H4 (cell line): ENCODE data around the gene LDLRAD4. TPM values are rescaled to one million over a fixed set of nuclear protein-coding genes. Genes with fewer than 3 reads are reported as not detected.

Source experiments
- DNase-seq: peaks from one replicate; pipeline ENCODE4 v3.0.0-alpha.2; 2015; ENCODE audit warnings: low spot score
- total RNA-seq: library from RNA; depleted of rRNA; stranded (reverse); fragments of >200 nt; shearing (Covaris generic); gene quantifications from 2 replicates; pipeline ENCODE4 v1.2.3, GENCODE V29; 2014

The LDLRAD4 gene
- total RNA-seq, 1 experiment from 2014 or later = 6.9 TPM

DNA sequence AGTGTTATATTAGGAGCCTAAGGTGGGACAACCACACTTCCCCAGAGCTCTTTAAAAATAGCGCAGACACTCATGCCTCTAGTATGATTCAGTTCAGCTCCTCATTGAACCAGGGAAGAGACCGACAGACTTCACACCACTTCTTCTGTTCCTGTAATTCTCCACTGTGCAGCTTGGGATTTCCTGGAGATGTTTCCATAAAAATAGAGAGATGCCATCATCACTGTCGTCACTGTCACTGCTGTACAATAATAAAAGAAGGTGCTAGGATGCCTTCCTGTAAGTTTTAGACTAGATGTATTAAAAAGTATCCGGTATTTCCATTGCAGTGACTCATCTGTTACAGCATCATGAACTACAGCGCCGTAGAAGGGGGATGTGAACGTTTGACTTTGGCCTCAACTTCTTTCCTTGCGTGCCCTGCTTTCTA, 396.9 kb downstream of the LDLRAD4 start:
- DNase-seq = no peak

DNA sequence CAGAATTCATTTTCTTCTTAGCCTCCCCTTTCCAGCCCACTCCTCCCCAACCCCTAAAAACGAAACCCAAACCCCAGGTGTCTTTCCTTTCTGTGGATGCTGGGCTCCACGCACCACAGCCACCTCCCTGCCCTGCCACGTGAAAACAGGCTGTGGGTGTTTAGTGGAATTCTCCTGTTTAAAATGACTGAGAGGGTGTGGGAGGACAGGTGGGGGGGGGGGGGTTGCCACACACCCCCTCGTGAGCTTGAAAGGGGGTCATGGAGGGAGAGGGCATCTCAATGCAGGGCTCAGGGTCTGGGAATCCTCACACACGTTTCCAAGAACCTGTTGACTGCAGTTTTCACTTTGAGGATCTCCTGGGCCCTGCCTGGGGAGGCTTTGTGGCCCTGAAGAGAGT, 397.5 kb downstream of the LDLRAD4 start:
- no peak for DNase-seq

DNA sequence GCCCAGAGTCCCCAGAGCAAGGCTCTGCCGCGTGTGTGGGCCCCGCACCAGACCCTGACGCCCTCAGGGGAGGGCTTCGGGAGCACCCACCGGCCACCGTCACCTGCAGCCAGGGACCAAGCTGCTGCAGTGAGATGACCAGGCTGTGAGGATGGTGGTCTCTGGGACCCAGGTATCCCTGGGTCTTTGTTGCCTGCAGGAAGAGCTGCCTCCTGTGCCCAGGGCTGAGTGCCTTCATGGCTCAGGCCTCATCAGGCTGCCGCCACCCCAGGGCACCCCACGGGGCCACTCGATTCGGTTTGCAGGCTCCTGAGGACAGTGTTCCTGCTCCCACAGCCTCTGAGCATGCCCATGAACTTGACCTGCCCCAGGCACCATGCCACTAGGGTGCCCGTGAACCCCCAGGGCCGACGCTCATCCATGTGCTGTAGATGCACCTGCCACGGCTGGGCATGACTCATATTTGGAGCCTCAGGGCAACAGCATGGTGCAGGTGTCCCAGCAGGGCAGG, 398.0 kb downstream of the LDLRAD4 start:
- DNase-seq = no peak

DNA sequence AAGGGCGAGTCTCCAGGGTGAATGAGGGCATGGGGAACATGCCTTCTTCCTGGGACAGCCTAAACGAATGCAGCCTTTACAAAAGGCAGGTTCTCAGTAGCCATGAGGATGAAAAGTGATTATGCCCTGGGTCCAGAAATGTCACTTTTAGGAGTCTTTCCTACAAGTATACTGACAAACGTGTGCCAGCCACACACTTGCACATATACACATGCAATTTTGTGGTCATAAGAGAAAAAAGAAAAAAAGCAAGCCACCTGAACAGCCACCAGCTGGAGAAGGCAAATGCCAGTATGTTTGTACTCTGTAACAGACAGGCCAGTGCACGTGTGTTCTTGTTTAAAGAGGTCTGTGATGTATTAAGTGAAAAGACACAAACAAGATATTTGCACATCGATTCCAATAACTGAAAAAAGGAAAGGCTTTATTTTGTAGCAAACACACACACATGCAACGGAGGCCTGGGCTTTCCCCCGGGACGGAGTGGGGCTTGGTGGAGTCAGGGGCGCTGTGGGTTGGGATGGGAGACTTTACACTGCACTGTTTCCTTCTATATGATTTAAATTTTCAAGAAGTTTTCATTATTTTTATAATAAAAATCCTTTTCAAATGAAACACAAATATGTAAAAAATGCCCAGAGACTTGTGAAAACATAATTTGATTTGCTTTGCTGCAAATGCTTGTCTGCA, 399.4 kb downstream of the LDLRAD4 start:
- no peak for DNase-seq

DNA sequence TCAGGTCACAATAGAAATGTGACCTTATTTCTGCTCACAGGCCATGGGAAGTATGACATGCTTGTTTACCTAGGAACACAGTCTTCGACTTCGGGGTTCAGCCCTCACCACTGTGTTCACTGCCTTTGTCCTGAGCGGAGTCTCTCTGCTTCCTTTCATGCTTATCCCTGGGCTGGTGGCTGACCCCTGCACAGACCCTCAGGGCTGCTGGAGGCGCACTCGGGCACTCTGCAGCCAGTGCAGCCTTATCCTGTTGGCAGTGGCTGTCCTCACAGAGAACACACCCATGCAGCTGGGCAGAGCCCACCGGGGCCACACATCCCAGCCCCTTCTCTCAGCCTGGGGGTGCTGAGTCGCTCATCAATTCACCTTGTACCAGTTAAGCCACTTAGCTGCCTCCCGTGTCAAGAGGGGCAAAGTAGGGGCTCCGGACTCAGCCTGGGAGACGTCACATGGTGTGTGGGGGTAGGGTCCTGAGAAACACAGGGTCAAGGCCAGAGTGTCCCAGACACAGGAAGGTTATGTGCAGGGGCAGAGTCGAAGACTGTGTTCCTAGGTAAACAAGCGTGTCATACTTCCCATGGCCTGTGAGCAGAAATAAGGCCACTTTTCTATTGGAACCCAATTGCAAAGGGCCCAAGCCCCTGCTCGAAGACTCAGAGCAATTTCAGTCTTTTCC, 400.3 kb downstream of the LDLRAD4 start:
- DNase-seq = no peak

DNA sequence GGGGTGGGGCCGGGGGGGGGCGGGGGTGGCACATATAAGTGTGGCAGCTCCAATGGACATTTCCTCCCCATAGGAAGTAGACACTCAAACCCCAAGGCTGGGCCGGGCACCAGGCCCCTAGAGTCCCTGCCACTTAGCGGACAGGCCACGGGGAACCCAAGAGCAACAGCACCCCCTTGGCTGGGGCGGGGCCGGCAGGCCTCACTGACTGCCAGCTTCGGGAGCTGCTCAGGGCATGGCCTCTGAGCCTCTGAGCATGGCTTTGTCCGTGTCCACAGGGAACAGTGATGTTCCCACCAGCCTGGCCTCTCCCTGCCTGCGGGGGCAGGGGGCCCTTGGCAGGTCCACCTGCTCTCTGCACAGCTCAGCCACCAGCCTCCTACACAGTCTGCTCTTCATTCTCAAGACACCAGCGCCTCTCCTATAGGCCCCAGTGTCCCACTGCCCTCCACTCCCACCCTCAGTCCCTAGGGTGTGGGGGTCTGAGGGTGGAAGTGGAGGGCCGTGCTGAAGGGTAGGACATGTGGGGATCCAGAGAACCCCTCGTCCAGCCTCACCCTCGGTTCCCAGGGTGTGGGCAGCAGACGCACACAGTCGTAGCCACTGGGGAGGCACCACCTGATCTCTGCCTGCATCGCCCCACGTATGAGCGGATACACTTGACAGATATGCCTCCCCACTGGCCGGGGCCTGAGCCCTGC, 401.1 kb downstream of the LDLRAD4 start:
- no peak for DNase-seq

DNA sequence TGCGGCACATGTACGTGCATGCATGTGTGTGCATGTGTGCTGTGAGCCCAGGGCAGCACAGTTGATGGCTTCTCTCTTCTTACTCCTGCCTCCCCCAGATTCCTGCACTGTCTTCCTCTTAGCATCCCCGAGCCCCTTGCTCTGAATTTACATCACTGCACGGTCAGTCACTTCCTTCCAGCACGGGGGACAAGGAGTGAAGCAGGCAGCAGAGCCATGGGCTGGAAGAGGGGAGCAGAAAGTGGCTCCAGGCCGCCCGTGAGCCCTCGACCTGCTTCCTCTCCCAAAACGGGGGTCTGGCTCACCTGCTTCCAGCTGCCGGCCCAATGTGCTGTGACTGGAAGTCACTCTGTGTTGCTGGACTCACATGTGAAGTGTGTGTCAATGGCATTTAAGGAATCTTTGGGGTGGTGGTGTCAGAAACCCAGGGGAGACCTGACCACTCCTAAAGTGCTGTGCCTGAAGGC, 401.7 kb downstream of the LDLRAD4 start:
- no peak for DNase-seq

DNA sequence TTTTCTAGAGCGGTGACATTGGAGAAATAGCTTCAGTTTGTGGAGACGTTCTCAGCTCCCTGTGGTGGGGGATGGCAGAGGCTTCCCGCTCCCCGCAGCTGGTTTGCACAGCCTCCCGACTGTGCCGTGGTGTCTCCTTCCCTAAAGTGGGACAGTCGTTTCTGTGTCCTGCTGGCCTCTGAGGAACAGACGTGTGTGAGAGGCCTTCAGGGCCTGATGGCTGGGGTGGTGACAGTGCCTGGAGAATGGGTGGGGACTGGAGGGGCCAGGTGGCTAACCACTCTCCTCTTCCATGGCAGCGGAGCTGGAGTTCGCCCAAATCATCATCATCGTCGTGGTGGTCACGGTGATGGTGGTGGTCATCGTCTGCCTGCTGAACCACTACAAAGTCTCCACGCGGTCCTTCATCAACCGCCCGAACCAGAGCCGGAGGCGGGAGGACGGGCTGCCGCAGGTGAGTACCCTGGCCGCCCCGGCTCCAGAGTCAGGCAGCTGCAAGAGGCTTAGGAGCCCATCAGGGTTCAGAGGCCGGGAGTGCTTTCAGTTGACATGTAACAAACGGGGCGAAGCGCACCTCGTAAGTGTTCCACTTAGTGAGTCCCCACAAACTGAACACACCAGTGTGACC, 402.4 kb downstream of the LDLRAD4 start:
- DNase-seq = no peak

DNA sequence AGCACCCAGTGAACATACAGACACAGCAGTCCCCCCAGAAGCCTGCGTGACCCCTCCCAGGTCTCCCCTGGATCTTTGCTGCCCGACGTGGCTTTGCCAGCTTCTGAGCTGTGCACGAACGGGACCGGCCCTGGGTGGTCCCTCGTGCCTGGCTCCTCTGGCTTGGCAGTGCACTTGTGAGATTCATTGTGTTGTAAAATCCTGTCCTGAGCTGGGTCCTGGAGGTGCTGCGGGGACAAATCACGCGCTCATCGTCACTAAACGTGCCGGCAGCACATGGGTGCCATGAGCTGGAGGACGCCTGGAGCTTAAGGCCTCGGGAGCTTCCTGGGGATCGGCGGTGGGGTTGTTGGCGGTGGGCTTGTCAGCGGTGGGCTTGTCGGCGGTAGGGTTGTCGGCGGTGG, 402.9 kb downstream of the LDLRAD4 start:
- DNase-seq = no peak

DNA sequence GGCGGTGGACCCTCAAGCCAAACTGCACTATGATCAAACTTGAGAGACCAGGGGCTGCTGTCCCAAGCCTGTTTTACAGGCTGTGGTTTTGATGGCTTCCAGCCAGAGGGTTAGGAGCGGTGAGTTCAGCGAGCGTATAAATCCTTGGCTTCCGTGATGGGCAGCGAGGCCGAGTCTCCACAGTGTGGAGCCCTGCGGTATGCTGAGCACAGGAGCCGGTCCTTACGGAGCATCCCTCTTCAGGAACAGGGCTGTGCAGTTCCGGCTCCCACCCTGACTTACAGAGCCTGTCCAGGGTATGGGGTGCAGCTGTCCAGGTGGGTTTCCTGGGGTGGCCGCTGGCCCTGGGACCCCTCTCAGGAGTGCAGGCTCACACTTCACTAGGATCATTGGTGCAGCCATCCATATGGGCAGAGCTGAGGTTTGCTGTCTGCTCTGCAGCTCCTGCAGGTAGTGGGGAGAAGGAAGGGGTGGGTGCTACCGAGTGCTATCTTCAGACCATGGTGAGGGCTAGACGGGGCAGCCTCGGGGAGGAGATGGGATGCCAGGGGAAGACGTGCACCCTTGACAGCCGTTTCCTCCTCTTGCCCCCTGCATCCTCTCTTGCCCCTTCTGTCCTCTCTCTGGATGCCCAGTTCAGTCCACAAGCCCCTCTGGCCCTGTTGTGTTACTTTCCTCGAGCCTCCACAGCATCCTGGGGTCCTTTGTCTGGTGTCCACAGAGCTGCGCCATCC, 403.5 kb downstream of the LDLRAD4 start:
- no peak for DNase-seq

DNA sequence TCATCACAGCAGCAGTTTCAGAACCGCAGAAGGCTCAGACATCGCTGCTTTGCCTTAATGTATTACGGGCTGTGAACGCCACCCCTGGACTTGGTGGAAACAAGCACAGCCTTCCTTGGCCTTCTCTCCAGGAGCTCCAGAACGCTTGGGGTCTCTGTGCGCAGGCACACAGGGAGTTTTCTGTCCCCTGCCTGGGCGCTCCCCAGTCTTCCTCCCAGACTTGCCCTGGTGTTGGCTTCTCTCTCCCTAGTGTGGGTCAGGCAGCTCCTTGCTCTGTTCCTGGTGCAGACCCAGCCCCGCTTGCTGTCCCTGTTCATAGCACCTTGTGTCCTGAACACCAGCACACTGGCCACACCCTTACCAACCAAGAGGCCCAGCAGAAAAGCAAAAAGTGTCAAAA, 404.2 kb downstream of the LDLRAD4 start:
- DNase-seq = no peak

DNA sequence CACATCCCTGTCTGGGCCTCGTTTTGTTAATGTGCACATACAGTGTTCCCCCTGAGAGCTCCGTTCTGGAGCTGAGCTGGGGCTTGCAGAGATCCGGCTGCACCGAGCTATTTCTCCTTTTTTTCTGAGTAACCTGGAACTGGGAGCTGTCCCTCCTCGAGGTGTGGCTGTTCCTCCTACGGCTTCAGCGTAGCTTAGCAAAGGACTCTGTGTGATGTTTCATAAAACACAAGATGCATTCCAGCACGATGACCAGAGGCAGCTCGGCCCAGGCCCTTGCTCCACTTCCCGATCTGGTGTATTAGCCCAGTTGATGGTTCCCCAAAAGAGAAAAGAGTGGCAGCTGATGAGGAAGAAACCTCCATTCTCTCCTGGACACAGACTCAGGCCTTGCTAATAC, 404.8 kb downstream of the LDLRAD4 start:
- no peak for DNase-seq

DNA sequence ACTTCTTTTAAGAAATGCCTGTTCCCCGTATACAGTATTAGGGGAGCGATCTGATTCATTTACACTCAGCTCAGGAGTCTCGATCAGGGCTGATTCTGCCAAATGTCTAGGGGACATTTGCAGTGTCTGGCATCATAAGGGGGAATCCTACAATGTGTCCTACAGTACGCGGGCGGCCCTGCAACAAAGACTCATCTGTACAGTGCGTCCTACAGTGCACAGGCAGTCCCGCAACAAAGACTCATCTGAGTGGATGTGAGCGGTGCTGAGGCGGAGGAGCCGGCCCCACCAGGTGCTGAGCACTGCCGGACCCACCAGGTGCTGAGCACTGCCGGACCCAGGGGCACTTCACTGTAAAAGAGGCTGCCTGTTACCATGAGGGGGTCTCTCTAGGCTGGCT, 405.3 kb downstream of the LDLRAD4 start:
- DNase-seq = no peak

DNA sequence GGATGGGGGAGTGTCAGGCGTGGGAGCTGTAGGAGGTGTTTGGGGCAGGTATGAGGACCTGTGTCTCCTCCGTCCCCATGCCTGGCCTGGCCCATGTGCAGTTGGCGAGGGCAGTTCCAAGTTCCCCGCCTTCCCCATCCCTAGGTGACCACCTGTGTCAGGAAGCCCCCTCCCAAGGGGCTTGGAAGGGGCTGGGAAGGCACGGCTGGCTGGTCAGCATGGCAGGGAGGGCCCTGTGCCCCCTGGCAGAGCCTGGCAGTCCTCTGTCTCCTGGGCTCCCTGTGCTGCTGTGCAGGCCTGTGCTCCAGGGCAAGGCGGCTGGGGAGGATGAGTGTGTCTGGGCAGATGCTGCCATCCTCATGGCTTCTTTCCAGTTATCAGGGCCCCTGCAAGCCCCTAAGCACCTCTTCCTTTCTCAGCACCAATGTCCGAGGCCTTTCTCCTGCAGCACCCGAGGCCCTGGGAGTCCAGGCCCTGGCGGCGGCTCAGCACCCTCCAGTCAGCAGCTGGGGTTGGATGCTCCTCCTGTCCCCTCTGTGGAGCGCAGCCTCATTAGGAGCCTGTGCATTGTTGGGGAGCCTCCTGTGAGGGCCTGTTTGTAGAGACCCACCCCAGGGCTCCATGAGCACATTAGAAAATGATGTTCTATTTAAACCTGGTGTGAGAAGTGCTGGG, 406.1 kb downstream of the LDLRAD4 start:
- no peak for DNase-seq

DNA sequence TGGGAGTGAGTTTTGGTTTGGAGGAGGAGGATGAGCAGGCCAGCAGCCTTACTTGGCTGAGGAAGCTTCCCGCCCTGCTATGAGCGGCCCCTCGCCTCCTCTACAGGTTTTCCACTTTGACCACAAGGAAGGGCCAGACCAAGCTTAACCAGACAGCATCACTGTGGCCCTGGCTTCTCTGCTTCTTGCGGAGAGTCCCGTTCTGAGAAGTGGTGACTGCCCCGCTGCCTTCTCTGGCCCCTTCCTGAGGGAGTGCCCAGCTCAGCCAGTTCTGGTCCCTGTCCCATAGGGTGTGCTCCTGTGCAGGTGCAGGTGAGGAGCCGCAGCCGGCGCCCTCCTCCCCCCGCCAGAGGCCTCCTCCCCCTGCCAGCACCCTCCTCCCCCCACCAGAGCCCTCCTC, 406.8 kb downstream of the LDLRAD4 start:
- no peak for DNase-seq

DNA sequence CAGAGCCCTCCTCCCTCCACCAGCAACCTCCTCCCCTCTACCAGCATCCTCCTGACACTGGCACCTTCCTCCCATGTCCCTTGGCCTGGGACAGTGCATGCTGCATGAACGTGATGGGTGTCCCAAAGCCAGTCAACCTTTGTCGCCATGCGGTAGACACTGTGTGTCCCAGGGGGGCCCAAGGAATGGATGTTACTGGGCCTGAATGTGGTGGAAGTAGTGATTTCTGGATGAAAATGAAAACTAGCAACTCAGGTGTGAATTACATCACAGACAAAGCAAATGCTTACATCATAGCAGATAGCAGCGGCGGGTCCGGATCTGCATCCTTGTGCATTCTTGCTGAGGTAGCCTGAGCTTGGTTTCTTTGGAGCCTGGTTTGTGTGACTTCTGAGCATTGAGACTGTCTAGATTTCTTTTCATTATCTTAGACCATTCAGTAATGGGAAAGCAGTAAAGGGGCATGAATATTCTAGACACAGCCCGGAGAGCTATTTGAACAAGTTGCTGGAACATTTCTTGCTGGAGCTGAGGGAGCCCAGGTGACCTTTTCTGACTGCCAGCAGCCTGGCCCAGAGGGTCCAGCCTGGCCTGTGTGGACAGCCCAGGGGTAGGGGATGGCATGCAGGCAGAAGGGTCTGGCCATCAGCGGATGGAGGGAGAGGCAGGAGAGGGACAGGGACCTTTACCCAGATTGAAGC, 407.4 kb downstream of the LDLRAD4 start:
- DNase-seq = no peak

DNA sequence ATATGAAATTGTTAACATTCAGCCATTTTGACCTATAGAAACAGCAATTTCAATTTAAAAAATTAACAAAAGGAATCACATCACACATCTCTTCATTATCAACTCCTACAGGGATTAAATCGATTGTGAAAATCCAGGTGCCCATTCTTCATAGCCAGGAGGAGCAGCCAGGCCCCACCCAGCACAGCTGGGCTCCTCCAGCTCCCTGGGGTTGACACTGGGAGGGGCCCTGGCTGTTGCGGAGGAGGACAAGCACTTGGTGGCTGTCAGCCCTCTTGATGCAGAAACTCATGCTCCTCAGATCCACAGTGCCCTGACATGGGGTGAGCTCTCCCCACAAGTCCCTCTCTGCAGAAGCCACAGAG, 408.0 kb downstream of the LDLRAD4 start:
- no peak for DNase-seq

DNA sequence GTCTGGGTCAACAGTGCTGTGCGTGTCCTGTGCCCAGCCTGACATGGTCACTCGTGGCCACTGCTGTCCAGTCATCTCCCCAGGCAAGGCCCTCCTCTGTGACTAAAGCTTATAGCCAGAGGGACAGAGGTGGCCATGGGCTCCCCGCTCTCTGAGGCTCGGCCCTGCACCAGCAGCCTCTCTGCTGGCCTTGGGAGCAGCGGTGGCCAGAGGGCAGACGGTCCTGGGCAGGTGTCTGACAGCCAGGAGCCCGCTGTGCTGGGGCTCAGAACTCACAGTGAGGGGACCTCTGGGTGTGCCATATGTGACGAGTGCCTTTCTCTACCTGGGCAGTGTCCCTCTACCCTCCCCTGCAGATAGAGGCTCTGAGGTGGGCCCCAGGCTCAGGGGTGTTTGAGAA, 409.1 kb downstream of the LDLRAD4 start:
- DNase-seq = no peak

DNA sequence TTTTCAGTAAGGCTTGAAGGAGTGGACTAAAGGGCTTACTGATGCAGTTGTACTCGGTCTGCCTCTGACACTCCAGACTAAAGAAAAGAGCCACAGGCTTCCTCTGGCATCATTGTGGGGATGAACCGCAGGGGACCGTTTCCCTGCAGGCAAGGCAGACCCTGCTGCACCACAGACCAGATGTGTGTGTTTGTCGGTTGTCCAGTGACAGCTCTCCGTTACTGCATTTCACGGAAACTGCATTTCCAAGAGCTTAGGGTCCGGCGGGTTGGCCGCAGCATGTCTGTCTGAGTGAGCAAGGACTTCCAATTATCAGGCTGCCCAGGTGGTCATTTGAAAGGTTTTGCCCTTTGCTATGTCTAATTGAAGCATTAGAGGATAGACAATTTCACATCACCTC, 409.7 kb downstream of the LDLRAD4 start:
- DNase-seq = no peak
